Melanocyte of skin (primary cell): ENCODE measurements around the gene LCE3D. TPM values are rescaled to one million over a fixed set of nuclear protein-coding genes. Genes with fewer than 3 reads are reported as not detected.

Experiments
- small RNA-seq, 2 donors: library from RNA; depleted of rRNA; stranded (forward); fragments of <200 nt; gene quantifications; one replicate each; pipeline ENCODE3, GENCODE V24; 2012
- total RNA-seq, 2 donors: library from RNA; depleted of rRNA; stranded (reverse); fragments of >200 nt; gene quantifications; 2 replicates each; pipeline ENCODE4 v1.2.3, GENCODE V29; 2012

The LCE3D gene
- total RNA-seq = not detected

GRCh38 chr1:152580433-152580832 lies at the start of gene LCE3D:
LCE3D (minus strand) TSS chr1:152580516; CDS start chr1:152579936, 580 bp downstream.

GRCh38 chr1:152622803-152623202 lies 42.5 kb upstream of the LCE3D start, which contains the start of gene LCE3A:
LCE3A (minus strand) TSS chr1:152623103; CDS start chr1:152623103, 0 bp downstream.

GRCh38 chr1:152613511-152613910 lies 33.2 kb upstream of the LCE3D start, which contains the start of gene LCE3B:
LCE3B (plus strand) TSS chr1:152613811; CDS start chr1:152613811, 0 bp downstream.

GRCh38 chr1:152599934-152600333 lies 19.6 kb upstream of the LCE3D start, which contains the start of gene LCE3C:
LCE3C (plus strand) TSS chr1:152600234; CDS start chr1:152600732, 498 bp downstream.

GRCh38 chr1:152566681-152567080 lies 13.6 kb downstream of the LCE3D start, which contains the start of gene LCE3E:
LCE3E (minus strand) TSS chr1:152566780; CDS start chr1:152566208, 572 bp downstream.

Small RNA genes within 50 kb of the gene (small RNA-seq; reads per million reads assigned to genes)
- 0 reads per million in 2 donors for gene LCE3A
- 0 reads per million in 2 donors for gene LCE3B

Other genes with a start within 250 kb of the LCE3D start
- not detected for gene FLG2, start 220.5 kb downstream of the LCE3D start, total RNA-seq
- gene CRNN, start 166.3 kb downstream of the LCE3D start, total RNA-seq = not detected
- gene LCE5A, start 69.7 kb downstream of the LCE3D start, total RNA-seq = not detected
- not detected for gene CRCT1, start 66.0 kb downstream of the LCE3D start, total RNA-seq
- not detected for gene LCE3E, start 13.7 kb downstream of the LCE3D start, total RNA-seq
- not detected for gene LCE3C, start 19.7 kb upstream of the LCE3D start, total RNA-seq
- not detected for gene LCE3B, start 33.3 kb upstream of the LCE3D start, total RNA-seq
- not detected for gene LCE3A, start 42.6 kb upstream of the LCE3D start, total RNA-seq
- gene LCE2D, start 82.9 kb upstream of the LCE3D start, total RNA-seq = not detected
- gene LCE2C, start 94.8 kb upstream of the LCE3D start, total RNA-seq = not detected
- gene LCE2B, start 105.6 kb upstream of the LCE3D start, total RNA-seq = not detected
- gene LCE2A, start 117.8 kb upstream of the LCE3D start, total RNA-seq = 1 to 10 TPM in 1 of 2 donors, under 1 TPM in 1; 0.69 to 1.3 TPM
- gene LCE4A, start 127.6 kb upstream of the LCE3D start, total RNA-seq = not detected
- gene KPRP, start 177.5 kb upstream of the LCE3D start, total RNA-seq = not detected
- gene LCE1F, start 194.6 kb upstream of the LCE3D start, total RNA-seq = not detected
- not detected for gene LCE1E, start 205.7 kb upstream of the LCE3D start, total RNA-seq
- gene LCE1D, start 216.2 kb upstream of the LCE3D start, total RNA-seq = not detected
- not detected for gene LCE1C, start 226.1 kb upstream of the LCE3D start, total RNA-seq
- not detected for gene LCE1B, start 231.5 kb upstream of the LCE3D start, total RNA-seq
- not detected for gene LCE1A, start 247.0 kb upstream of the LCE3D start, total RNA-seq